Measurements from ENCODE around the gene PTGER4.
"Not testable (repeated sequence)": the region's sequence is repeated elsewhere in the genome, so short reads cannot be mapped to it uniquely, and the experiment has no call there.

The PTGER4 gene

GRCh38 chr5:40694433-40694832 is 14.7 kb downstream of the PTGER4 start:
- no peak for DNase-seq

GRCh38 chr5:40700116-40700782 is 20.5 kb downstream of the PTGER4 start:
- DNase-seq: no peak

- DNase-seq: not testable (repeated sequence)
These were observed 22.3 kb downstream of the PTGER4 start for GRCh38 chr5:40702027-40702426.

- DNase-seq: not testable (repeated sequence)
These were observed 25.8 kb downstream of the PTGER4 start for GRCh38 chr5:40705484-40705883.

- DNase-seq: not testable (repeated sequence)
These were observed 30.9 kb downstream of the PTGER4 start for GRCh38 chr5:40710575-40710974.

- DNase-seq: no peak
These were observed 34.3 kb downstream of the PTGER4 start for GRCh38 chr5:40714001-40714400.

- no peak for DNase-seq
These were observed 36.3 kb downstream of the PTGER4 start for GRCh38 chr5:40716000-40716399.

GRCh38 chr5:40716590-40716989 is 36.9 kb downstream of the PTGER4 start:
- no peak for DNase-seq

GRCh38 chr5:40717281-40717680 is 37.6 kb downstream of the PTGER4 start:
- no peak for DNase-seq

- no peak for DNase-seq
These were observed 40.4 kb downstream of the PTGER4 start for GRCh38 chr5:40720069-40720468.

- not testable (repeated sequence) for DNase-seq
These were observed 42.8 kb downstream of the PTGER4 start for GRCh38 chr5:40722497-40722911.

- DNase-seq: no peak
These were observed 53.7 kb downstream of the PTGER4 start for GRCh38 chr5:40733434-40733833.

GRCh38 chr5:40733879-40734563 is 54.3 kb downstream of the PTGER4 start:
- no peak for DNase-seq

GRCh38 chr5:40734986-40735385 is 55.3 kb downstream of the PTGER4 start:
- DNase-seq: no peak

GRCh38 chr5:40735609-40736008 is 55.9 kb downstream of the PTGER4 start:
- no peak for DNase-seq

- peak; percentile 55 for DNase-seq
These were observed 56.6 kb downstream of the PTGER4 start for GRCh38 chr5:40736103-40736875.

- DNase-seq: no peak
These were observed 58.8 kb downstream of the PTGER4 start for GRCh38 chr5:40738502-40738901.
